ENCODE data around the gene CYP3A4. TPM values are rescaled to one million over a fixed set of nuclear protein-coding genes. Genes with fewer than 3 reads are reported as not detected.

The CYP3A4 gene
- total RNA-seq, 1 experiment from 2014 or later, result not detected

DNA sequence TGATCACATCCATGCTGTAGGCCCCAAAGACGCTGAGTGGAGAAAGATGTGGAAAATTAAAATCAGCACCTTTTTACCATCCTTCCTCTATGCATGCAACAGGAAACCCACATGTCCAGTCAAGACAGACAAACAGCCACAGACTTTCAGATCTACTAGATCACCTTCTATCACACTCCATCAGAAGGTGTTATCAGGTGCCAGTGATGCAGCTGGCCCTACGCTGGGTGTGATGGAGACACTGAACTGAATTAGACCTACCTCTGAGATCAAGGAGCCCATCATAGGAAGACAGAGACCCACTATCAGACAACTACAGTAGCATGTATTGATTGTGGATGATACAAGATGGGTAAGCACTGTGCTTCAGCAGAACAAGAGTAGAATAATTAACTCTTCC is 15.5 kb downstream of the CYP3A4 start:
- Histone ChIP-seq H3K18ac (ENCODE audit: insufficient read length, low read depth, low read length) (no peak overlapping the region), H3K23ac (ENCODE audit: insufficient read length, low read depth, low read length) (no peak overlapping the region), H4K8ac (replicated peaks; ENCODE audit: insufficient read length, low read depth, low read length) (no peak overlapping the region), H3K79me1 (ENCODE audit: insufficient read depth, low read depth, low read length, poor library complexity, severe bottlenecking) (no peaks in the 10 kb centered on the region), H2BK120ac (ENCODE audit: low read depth, low read length, poor library complexity, severe bottlenecking) (no peak overlapping the region), H2BK5ac (ENCODE audit: insufficient read length, low read length) (no peak overlapping the region), H3K4me2 (ENCODE audit: insufficient read depth, insufficient read length, low read length) (no peak overlapping the region), H2BK12ac (ENCODE audit: insufficient read length, low read depth, low read length) (no peak overlapping the region), H4K20me1 (ENCODE audit: control insufficient read depth, insufficient read depth, insufficient read length) (no peaks in the 10 kb centered on the region), H3T11ph (ENCODE audit: low read length) (no peak overlapping the region), H3K9me3 (ENCODE audit: control insufficient read depth, low read depth, low read length) (no peaks in the 10 kb centered on the region), H3K9ac (ENCODE audit: extremely low read depth, insufficient read length, low read length) (no peak overlapping the region), H4K91ac (ENCODE audit: insufficient read length, low read depth, low read length) (no peak overlapping the region), H3K23me2 (ENCODE audit: insufficient read length, low read depth, low read length, poor library complexity, severe bottlenecking) (no peaks in the 10 kb centered on the region), H3K14ac (ENCODE audit: insufficient read depth, low read length) (no peak overlapping the region), H3K4me1 (ENCODE audit: insufficient read depth, low read length) (no peaks in the 10 kb centered on the region), H3K27me3 (ENCODE audit: insufficient read depth, low read length) (no peaks in the 10 kb centered on the region), H2BK15ac (ENCODE audit: low read depth, low read length) (no peak overlapping the region), H2AK5ac (ENCODE audit: insufficient read length, low read length) (no peak overlapping the region), H3K27ac (ENCODE audit: insufficient read length, low read depth, low read length) (no peak overlapping the region), H3K56ac (ENCODE audit: insufficient read length, low read depth, low read length) (no peak overlapping the region), H4K5ac (ENCODE audit: insufficient read length, low read depth, low read length) (no peak overlapping the region), H2BK20ac (ENCODE audit: low read depth, low read length, poor library complexity, severe bottlenecking) (no peak overlapping the region), H3K79me2 (ENCODE audit: insufficient read depth, low read length) (no peaks in the 10 kb centered on the region), H2AFZ (ENCODE audit: low read length) (no peak overlapping the region), H3K4ac (ENCODE audit: low read depth, low read length) (no peak overlapping the region)
- H3K27me3 Mint-ChIP-seq (ENCODE audit: low read depth), result peaks cover 15% of the 10 kb centered on the region
- H3K4me1 Mint-ChIP-seq, result no peaks in the 10 kb centered on the region
- WGBS (ENCODE audit: extremely low coverage, insufficient read length, low lambda C conversion rate), result no CpG with 5 or more reads among the region's 2 CpGs
- DNase-seq, result no peak
- H3K36me3 Mint-ChIP-seq (ENCODE audit: insufficient read depth in 1 of 3, low read depth in 3 of 3), result no peaks in the 10 kb centered on the region
- H3K9me3 Mint-ChIP-seq, result no peaks in the 10 kb centered on the region
- H3K4me3 Mint-ChIP-seq, result no peak overlapping the region
- no peak overlapping the region for H3K27ac Mint-ChIP-seq
- TF ChIP-seq, protein P1, sequence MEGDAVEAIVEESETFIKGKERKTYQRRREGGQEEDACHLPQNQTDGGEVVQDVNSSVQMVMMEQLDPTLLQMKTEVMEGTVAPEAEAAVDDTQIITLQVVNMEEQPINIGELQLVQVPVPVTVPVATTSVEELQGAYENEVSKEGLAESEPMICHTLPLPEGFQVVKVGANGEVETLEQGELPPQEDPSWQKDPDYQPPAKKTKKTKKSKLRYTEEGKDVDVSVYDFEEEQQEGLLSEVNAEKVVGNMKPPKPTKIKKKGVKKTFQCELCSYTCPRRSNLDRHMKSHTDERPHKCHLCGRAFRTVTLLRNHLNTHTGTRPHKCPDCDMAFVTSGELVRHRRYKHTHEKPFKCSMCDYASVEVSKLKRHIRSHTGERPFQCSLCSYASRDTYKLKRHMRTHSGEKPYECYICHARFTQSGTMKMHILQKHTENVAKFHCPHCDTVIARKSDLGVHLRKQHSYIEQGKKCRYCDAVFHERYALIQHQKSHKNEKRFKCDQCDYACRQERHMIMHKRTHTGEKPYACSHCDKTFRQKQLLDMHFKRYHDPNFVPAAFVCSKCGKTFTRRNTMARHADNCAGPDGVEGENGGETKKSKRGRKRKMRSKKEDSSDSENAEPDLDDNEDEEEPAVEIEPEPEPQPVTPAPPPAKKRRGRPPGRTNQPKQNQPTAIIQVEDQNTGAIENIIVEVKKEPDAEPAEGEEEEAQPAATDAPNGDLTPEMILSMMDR (conservative IDR thresholded peaks at IDR 0.05), result no peak
